Left kidney (tissue), 2 donors: ENCODE data around the gene RNF169. TPM values are rescaled to one million over a fixed set of nuclear protein-coding genes. Genes with fewer than 3 reads are reported as not detected.
"Not testable (repeated sequence)": the region's sequence is repeated elsewhere in the genome, so short reads cannot be mapped to it uniquely, and the experiment has no call there.

Experiments
- DNase-seq: peaks from one replicate; pipeline ENCODE4 v3.0.0-alpha.2; 2013
- polyA plus RNA-seq: library from polyadenylated mRNA; unstranded; fragments of 120-200 nt; gene quantifications from one replicate; pipeline ENCODE4 v1.2.1, GENCODE V29; 2013; ENCODE audit not compliant: insufficient read length

RNF169 gene
- polyA plus RNA-seq, 1 donor = 21.4 TPM

DNA sequence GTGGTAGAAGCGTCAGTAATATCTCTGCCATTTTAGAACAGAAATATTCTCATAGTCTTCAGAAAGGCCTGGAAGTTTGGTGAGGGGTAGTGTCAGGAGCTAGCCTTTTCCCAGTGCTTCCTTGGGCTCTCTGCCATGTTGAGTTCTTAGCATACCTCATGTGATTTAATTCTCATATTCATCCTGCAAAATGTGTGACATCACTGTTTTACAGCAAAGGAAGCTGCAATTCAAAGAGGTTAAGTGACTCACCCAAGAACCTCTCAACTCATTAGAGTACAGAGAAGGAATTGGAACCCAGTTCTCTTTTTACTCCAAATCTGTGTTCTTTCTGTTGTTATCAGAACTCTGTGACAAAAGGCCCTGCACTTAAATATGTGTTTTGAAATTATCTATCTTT, 72.1 kb downstream of the RNF169 start:
- no peak for DNase-seq

DNA sequence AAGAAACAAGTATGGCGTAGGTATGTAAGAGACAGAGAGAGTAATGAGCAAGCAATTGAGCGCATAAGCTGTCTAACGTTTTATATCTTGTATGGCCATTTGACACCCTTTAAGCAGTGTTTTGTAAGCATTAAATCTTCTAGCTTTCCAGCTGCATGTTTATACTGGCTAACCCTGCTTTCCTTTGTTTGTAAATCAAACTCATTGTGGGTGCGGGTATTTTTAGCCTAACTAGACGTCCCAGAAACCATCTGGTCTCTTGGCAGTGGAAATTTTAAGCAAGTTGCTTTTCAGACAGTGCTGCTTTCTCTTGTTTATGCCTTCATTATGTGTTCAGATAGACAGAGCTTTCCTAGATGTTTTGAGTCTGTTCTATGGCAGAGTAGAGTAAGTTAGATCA, 73.5 kb downstream of the RNF169 start:
- peak; percentile 89 for DNase-seq

DNA sequence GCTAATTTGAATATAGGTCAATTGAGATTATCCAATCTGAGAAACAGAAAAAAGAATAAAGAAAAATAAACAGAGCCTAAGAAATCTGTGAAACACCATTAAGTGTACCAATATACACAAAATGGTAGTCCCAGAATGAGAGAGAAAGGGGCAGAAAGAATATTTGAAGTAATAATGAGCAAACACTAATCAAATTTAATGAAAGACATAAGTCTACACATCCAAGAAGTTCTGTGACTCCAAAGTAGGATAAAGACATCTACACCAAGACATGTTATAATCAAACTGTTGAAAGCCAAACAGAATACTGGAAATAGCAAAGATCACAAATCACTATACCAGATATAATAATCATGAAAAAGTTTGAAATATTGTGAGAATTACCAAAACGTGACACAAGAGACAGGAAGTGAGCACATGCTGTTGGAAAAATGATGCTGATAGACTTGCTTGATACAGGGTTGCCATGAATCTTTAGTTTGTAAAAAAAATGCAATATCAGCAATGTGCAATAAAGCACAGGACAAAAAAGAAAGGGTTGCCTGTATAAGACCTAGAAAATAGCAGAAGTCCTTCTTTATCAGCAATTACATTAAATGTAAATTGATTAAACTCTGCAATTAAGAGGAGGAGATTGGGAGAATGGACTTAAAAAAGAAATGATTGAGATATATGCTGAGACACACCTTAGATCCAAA, 75.8 kb downstream of the RNF169 start:
- no peak for DNase-seq

DNA sequence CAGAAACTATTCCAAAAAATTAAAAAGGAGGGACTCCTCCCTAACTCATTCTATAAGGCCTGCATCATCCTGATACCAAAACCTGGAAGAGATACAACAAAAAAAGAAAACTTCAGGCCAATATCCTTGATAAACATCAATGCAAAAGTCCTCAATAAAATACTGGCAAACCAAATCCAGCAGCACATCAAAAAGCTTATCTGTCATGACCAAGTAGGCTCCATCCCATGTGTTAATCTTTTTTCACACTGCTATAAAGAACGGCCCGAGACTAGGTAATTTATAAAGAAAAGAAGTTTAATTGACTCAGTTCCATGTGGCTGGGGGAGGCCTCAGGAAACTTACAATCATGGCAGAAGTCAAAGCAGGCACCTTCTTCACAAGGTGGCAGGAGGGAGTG, 76.9 kb downstream of the RNF169 start:
- DNase-seq = not testable (repeated sequence)

DNA sequence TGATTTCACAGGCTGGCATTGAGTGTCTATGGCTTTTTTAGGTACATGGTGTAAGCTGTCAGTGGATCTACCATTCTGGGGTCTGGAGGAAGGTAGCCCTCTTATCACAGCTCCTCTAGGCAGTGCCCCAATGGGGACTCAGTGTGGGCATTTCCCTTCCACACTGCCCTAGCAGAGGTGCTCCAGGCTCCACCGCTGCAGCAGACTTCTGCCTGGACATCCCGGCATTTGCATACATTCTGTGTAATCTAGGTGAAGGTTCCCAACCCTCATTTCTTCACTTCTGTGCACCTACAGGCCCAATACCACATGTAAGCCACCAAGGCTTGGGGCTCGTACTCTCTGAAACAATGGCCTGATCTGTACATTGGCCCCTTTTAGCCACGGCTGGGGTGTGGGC, 78.3 kb downstream of the RNF169 start:
- DNase-seq = no peak

DNA sequence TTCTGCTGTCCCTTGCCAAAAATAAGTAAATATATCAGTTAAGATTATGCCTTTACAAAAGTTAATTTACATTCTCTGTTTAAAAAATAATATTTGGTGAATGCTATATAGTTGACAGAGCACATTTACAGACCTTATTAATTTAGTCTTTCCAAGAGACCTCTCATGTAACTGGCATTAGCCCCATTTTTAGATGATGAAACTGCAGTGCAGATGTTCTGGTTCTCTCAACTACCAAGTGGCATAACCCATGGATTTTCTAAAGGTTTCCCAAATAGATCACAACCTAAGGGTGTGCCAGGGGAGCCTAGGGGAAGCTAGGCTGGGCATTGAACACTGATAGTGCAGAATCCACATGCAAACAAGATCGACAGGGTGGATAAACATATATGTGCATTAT, 88.5 kb downstream of the RNF169 start:
- DNase-seq = no peak

DNA sequence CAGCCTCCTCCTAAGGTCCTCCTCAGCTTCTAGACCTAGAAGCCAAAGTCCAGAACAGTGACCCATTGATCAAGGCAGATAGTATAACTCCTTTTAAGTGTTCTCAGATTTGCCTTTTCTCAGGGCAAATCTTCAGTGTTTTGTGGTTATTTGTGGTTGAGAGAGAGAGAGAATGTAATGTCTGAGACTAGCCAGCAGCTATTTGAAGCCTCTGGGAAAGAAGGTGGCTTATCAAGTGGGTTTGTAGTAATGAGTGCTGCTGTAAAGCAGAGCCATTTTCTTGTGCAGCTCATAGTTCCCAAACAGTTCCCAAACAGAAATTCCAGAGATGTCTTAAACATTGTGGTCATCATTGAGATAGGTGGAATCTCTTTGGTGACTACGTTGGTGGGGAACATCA, 89.5 kb downstream of the RNF169 start:
- no peak for DNase-seq

DNA sequence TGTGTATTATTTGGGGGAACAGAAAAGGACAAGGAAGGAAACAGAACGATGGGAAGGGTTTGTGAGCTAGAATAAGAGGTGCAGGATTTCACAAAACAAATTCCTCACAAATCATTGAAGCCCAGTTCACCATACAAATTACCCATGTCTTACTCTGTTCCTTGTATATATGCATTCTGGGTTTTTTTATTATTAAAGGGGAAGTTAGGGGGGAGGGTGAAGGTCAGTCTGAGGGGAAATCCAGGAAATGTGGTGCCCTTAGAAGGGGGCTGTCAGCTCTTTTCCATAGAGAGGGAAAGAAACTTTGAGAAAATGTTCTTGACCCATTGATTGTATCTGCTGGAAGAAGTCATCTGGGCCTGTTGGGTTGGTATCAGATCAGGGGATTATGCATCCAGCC, 90.8 kb downstream of the RNF169 start:
- no peak for DNase-seq

DNA sequence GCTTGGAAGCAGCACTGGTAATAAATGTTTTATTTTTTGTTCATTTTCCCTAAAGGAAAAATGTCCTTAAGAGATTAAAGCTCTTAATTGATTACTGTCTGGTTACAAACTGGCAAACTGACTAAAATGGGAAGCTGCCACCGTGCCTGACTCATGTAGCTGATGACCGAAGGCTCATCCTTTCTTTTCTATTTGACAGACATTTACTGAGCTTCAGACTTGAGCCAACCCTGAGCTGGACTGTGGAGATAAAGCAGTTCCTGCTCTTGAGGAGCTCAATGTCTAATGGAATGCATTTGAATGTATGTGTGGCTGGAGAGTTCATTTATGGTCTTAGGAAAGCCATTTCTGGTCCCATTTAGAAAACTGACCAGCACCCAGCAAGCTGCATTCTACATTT, 91.3 kb downstream of the RNF169 start:
- DNase-seq = no peak

DNA sequence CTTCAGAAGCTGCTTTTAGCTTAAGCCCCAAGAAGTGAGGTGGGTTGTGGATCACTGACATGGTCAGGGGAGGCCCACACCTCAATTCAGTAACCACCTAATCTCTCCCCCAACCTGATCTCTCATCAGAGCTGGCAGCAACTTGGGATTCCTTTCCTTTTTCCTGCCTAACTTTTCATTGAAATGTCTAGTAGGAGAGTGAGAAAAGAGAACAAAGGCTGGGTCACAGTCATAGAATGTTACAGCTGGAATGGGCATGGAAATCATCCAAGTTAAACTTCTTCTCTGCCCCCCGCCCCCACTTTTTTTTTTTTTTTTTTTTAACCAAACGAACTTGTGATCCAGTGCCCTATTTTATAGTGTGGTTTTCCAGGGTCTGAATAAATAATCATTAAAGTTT, 91.8 kb downstream of the RNF169 start:
- DNase-seq = no peak

DNA sequence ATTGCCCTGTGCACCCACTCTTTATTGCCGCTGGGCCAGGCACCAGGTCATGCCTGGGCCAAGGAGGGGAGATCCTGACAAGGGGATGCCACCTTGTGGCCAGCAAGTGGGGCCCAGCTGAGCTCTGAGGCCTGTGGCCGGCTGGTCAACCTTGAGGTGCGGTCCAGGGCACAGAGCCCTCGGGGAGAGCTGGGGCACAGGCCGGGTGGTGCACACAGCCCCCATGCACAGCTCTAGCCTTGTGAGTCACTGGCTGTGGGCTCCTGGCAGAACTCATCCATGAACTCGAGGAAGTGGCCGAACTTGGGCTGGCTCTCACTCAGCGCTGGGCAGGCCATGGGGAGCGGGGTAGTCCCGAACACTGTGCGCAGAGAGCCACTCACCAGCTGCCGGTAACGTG, 94.3 kb downstream of the RNF169 start:
- DNase-seq = no peak

DNA sequence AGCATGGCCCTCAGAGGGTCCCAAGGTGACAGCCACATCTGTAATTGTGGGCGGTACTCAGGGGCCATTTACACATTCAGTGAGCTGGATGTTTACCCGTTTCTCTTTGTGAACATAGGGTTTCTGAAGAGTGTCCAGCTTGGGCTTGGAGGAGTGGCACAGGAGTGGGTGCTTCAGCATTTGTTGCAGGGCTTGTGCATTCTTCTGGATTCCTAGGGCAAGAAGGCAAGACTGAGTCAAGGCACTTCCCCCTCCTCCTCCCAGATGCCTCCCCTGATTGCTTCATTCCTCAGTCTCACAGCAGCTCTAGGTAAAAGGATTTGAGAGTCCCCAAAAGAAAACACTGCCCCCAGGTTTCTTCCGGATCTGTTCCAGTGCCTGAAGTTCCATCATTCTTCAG, 95.4 kb downstream of the RNF169 start:
- no peak for DNase-seq

DNA sequence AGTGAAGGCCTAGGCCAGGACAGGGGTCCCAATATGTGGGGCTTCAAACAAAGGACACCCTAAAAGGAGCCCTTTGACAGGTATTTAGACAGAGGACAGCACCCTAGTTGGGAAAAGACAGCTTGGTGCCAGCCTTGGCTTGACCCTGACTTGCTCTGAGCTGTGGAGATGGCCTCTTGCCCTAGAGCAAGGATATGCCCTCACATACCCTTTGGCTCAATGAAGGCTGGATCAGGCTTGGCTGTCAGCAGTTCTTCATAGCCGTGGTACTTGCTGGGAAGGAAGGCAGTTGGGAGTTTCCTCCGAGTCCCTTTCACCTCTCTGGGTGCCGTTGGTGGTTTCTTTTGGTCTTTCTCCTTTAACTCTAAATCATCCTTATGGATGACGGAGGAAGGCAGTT, 96.2 kb downstream of the RNF169 start:
- DNase-seq = no peak

DNA sequence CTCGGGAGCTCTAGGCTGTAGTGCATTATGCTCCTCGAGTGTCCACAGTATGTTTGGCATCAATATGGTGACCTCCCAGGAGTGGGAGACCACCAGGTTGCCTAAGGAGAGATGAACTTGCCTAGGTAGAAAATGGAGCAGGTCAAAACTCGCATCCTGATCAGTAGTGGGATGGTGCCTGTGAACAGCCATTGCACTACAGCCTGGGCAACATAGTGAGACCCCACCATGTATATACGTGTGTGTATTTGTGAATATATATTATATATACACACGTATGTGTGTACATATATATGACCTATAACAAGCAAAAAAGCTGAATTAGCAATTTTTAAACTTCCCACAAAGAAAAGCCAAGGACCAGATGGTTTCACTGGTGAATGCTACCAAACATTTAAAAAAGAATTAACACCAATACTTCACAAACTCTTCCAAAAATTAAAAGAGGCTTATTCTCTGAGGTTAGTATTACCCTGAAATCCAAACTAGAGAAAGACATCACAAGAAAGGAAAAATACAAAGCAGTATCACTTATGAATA, 97.4 kb downstream of the RNF169 start:
- DNase-seq = no peak

DNA sequence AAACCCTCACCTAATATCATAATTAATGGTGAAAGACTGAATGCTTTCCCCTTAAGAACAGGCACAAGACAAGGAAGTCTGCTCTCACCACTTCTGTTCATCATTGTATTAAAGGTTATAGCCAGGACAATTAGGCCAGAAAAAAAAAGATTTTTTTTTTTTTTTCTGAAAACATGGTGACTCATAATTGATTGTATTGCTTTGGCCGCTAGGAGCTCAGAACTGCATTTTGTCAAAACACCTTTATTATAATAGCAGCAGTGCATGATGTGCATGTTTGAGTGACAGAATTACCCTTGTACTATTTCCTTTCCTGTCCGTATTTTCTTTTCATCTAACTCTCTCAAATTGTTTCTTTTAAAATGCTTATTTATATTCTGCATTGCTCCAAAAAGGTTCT, 98.1 kb downstream of the RNF169 start:
- no peak for DNase-seq

DNA sequence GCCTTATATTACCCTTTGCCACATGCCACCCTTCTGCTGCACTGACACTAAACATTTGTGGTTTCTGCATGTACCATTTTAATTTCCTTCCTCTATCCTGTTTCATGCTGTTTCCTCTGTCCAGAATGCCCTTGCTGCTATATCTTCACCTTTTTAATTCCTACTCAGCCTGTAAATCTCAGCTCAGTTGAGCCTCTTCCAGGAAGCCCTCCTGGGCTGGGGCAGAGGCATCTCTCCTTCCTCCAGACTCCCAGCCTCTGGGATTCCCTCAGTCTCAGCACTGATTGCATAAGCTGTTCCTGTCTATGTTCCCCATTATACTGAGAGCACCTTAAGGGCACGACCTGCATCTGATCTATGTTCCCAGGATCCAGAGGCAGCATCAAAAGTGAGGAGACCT, 98.7 kb downstream of the RNF169 start:
- no peak for DNase-seq

DNA sequence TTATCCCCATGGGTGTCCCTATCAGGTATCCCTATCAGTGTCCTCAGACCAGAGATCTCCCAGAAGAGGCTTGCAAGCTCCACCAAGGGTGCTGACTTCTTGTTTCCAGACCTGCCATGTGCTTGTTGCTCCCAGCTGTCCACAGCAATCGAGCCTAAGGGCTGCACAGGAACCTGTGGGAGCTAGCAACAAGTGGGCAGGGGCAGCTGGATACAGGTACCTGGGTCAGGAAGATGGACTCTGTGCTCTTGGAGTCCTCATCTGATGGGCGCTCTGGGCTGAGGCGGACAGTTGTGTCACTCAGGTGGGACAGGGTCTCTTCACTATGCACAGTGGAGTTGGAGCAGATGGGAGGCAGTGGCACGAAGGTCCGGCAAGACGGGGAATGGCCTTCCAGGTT, 99.2 kb downstream of the RNF169 start:
- DNase-seq = no peak

DNA sequence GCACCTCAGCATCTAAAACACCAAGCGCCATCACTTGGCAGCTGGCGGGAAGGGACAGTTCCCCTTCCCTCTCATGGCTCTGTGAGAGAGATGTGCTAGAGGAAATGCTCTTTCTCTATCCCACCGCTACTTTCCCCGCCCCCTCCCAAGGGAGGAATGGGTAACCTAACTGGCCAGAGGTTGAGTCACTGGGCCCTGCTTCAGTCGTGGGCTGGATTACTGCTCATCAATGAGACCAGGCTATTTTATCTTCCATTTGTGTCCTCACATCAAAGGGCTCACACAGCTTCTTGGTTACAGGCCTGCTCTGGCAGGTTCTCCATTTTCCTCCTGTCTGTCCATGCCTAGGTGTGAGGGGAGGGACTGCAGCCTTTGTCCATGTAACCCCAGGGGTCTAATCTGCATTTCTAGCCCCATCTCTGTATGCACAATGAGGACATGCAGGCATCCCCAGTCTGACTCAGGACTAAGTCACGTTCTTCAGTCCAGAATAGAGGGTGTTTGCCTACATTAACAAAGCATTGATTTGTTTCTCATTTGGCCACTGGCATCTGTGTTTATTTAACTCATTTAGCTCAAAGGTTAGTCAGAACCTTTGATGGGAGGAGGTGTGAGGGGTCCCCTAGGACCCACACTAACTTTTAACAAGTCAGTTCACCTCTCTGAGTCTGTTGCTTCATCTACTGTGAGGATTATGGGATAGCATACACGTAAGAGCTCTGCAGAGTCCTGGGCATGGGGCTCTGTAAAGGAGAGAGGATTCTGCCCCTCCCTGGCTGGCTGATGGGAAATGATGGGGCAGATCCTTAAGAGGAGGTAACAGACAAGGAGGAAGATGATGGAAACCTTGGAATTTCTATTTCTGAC, 101.1 kb downstream of the RNF169 start:
- no peak for DNase-seq

DNA sequence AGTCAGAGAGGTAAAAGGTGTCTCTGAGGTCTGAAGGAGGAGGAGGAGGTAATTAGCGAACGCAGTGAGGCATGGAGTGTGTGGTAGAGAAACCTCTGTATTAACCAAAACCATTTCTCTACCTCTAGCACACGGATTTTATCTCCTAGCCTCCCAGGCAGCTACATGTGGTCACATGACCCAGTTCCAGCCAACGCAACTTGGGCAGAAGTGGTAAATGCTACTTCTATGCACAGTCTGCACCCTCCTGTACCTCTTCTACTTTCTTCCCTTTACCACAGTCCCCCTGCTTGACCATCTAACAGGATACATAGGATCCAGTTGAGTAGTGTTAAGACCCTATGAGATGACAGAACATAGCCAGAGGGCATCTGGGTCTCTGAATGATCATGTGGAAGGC, 104.6 kb downstream of the RNF169 start:
- DNase-seq = no peak

DNA sequence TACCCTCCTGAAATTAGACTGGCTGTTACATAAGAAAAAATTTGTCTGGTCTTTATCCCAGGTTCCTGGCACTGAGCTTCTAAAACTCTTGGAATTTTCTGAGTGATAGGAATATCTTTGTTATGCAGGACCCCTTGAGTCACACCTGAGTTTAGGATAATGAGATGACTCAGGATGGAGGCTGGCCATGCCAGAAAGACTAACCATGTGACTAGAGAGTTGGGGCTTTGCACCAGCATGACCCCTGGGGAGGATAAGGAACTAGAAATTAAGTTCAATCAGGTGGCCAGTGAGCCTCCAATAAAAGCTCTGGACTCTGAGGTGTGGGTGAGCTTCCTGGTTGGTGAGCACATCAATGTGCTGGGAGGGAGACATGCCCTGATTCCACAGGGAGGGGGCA, 112.1 kb downstream of the RNF169 start:
- DNase-seq = no peak

DNA sequence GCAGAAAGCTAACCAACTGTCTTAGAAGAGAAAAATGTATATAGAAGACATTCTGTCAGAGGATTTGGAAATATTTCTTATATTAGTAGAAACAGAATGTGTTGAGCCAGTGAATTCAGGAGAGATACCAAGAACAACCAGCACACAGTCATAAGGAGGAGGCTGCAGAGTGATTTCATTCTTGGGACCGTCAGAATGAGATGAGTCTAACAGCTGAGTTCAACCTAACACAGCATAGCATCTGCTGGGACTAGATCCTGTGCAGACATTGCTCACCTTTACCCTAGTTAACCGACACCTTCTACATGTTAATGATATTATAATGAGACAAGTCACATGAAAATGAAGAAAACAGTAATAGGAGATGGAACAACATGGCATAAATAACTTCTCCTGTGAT, 114.8 kb downstream of the RNF169 start:
- no peak for DNase-seq

DNA sequence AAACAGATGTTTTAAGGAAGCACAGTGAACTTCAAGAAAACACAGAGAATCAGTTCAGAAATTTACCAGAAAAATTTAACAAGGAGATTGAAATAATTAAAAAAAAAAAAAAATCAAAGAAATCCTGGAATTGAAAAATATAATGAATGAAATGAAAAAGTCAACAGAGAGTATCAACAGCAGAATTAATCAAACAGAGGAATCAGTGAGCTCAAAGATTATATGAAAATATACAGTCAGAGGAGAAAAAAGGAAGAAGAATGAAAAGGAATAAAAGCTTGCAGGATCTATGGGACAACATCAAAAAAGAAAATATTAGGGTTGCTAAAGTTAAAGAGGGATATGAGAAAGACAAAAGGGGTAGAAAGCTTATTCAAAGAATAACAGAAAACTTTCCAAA, 117.9 kb downstream of the RNF169 start:
- DNase-seq = no peak

DNA sequence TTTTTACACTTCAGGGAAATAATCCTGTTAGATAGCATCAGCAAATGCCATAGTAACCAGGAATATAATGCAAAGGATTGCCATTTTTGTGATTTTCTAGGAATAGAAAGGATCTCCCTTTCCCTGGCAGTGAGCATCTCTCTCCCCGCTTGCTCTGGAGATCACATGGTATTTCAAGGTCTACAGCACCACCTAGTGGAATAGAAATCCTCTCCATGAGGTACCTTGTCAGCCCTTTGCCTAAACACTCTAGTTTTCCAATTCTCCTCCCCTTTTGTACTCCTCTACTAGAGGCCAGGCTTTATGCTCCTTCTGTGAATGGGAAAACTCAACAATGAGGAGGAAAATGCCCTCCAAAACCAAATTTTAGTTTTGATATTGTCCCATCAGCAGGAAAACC, 121.8 kb downstream of the RNF169 start:
- DNase-seq = no peak

DNA sequence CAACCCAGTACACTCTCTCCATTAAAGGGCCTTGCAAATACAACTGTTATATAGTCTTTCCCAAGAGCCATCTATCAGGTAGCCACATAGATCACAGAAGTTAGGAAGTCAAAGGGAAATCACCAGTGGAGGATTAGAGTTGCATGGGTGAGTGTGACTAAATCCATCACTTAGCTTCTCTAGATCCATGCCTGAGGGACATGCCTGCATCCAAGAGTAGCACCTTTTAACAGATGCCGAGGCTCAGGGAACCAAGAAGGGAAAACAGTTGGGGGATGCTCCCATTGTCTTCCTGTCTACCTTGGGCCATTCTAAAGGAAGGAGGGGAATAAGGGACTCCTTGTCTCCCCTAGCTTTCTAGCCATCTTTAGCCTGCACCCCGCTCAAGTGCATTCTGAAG, 122.4 kb downstream of the RNF169 start:
- DNase-seq = no peak
